Hepatocyte (in vitro differentiated cells): ENCODE measurements around the gene ZSCAN18. TPM values are rescaled to one million over a fixed set of nuclear protein-coding genes. Genes with fewer than 3 reads are reported as not detected.

Source experiments
- DNase-seq: peaks from one replicate; pipeline ENCODE4 v3.0.0-alpha.2; 2016; ENCODE audit warnings: low spot score
- H2AFZ ChIP-seq: fragments of 200-600 bp; sonication (generic); 2 replicates; pipeline ENCODE4 v1.6.0; 2016; ENCODE audit warnings: antibody characterized with exemption, mild to moderate bottlenecking
- H3K27ac ChIP-seq: fragments of 200-600 bp; sonication (generic); 2 replicates; pipeline ENCODE4 v1.5.1; 2016; ENCODE audit warnings: mild to moderate bottlenecking
- H3K27me3 ChIP-seq: fragments of 200-600 bp; sonication (generic); 2 replicates; pipeline ENCODE4 v1.6.1; 2016
- H3K36me3 ChIP-seq: fragments of 200-600 bp; sonication (generic); replicated peaks from 2 replicates; pipeline ENCODE4 v1.5.1; 2016; ENCODE audit warnings: low read depth; ENCODE audit not compliant: insufficient read depth
- H3K4me1 ChIP-seq: fragments of 200-600 bp; sonication (generic); 2 replicates; pipeline ENCODE4 v1.5.1; 2016; ENCODE audit warnings: mild to moderate bottlenecking, moderate library complexity; ENCODE audit not compliant: insufficient read depth
- H3K4me2 ChIP-seq: fragments of 200-600 bp; sonication (generic); 2 replicates; pipeline ENCODE4 v1.6.0; 2016
- H3K4me3 ChIP-seq: fragments of 200-600 bp; sonication (generic); 2 replicates; pipeline ENCODE4 v1.5.1; 2016; ENCODE audit warnings: mild to moderate bottlenecking
- H3K79me2 ChIP-seq: fragments of 200-600 bp; sonication (generic); 2 replicates; pipeline ENCODE4 v1.6.0; 2017; ENCODE audit warnings: mild to moderate bottlenecking
- H3K9me2 ChIP-seq: fragments of 200-600 bp; sonication (generic); replicated peaks from 2 replicates; pipeline ENCODE4 v1.6.0; 2017; ENCODE audit warnings: mild to moderate bottlenecking; ENCODE audit not compliant: insufficient read depth
- H3K9me3 ChIP-seq: fragments of 200-600 bp; sonication (generic); 2 replicates; pipeline ENCODE4 v1.5.1; 2016; ENCODE audit warnings: low read depth, mild to moderate bottlenecking
- H4K20me1 ChIP-seq: fragments of 200-600 bp; sonication (generic); 2 replicates; pipeline ENCODE4 v1.6.0; 2016; ENCODE audit warnings: mild to moderate bottlenecking; ENCODE audit not compliant: insufficient read depth, poor library complexity, severe bottlenecking
- CTCF ChIP-seq: fragments of 200-600 bp; sonication (generic); IDR thresholded peaks from 2 replicates; pipeline ENCODE4 v1.5.1; 2016; ENCODE audit warnings: antibody characterized with exemption, mild to moderate bottlenecking; ENCODE audit not compliant: poor library complexity
- EZH2 ChIP-seq: fragments of 200-600 bp; sonication (generic); IDR thresholded peaks from 2 replicates; pipeline ENCODE4 v1.6.1; 2016; ENCODE audit warnings: antibody characterized with exemption, mild to moderate bottlenecking, borderline replicate concordance
- EZH2phosphoT487 ChIP-seq: fragments of 200-600 bp; sonication (generic); IDR thresholded peaks from one replicate; pipeline ENCODE4 v1.6.1; 2018; ENCODE audit warnings: antibody characterized with exemption, mild to moderate bottlenecking, low read depth, moderate library complexity; ENCODE audit not compliant: unreplicated experiment, severe bottlenecking
- WGBS: methylation state at CpG from one replicate; pipeline ENCODE4 v1.1.6; 2016; ENCODE audit warnings: low lambda C conversion rate; ENCODE audit errors: missing lambda C conversion rate; 5-methylcytosine and 5-hydroxymethylcytosine counted together
- polyA plus RNA-seq: library from polyadenylated mRNA; unstranded; fragments of >200 nt; fragmentation: Nextera tagmentation; extraction: Ambion mirVana; gene quantifications from 2 replicates; pipeline ENCODE4 v1.2.1, GENCODE V29; 2016
- total RNA-seq: library from RNA; depleted of rRNA; stranded (reverse); fragments of >200 nt; gene quantifications from 2 replicates; pipeline ENCODE4 v1.2.3, GENCODE V29; 2014

Gene ZSCAN18
- total and polyA plus RNA-seq, 2 experiments from 2014 or later: 49.8 to 59.1 TPM

- no peak overlapping the region for H3K4me2 ChIP-seq
- peaks cover 4% of the 10 kb centered on the region for H3K9me3 ChIP-seq
- no peaks in the 10 kb centered on the region for H3K4me1 ChIP-seq
- no peak for DNase-seq
- 97% methylated on average over 16 of the region's 16 CpGs for WGBS
- H3K36me3 ChIP-seq: no peaks in the 10 kb centered on the region
- H4K20me1 ChIP-seq: no peaks in the 10 kb centered on the region
- no peak overlapping the region for H2AFZ ChIP-seq
- no peaks in the 10 kb centered on the region for H3K9me2 ChIP-seq
- no peak overlapping the region for H3K27ac ChIP-seq
- H3K4me3 ChIP-seq: no peak overlapping the region
- TF ChIP-seq EZH2phosphoT487: no peak
- TF ChIP-seq CTCF: no peak
- TF ChIP-seq EZH2: no peak
- no peaks in the 10 kb centered on the region for H3K79me2 ChIP-seq
- no peaks in the 10 kb centered on the region for H3K27me3 ChIP-seq
Observed at GRCh38 chr19:58089846-58090245, 8.2 kb downstream of the ZSCAN18 start.

GRCh38 chr19:58088521-58089052 is 9.4 kb downstream of the ZSCAN18 start:
- H3K36me3 ChIP-seq: no peaks in the 10 kb centered on the region
- H3K27ac ChIP-seq: no peak overlapping the region

GRCh38 chr19:58086825-58087710 is 11.0 kb downstream of the ZSCAN18 start:
- H3K4me2 ChIP-seq: no peak overlapping the region
- no peaks in the 10 kb centered on the region for H3K36me3 ChIP-seq
- no peak overlapping the region for H2AFZ ChIP-seq
- no peaks in the 10 kb centered on the region for H3K79me2 ChIP-seq
- H3K27me3 ChIP-seq: no peaks in the 10 kb centered on the region
- WGBS: 99% methylated on average over 23 of the region's 23 CpGs
- TF ChIP-seq CTCF (no peak), EZH2 (no peak)
- no peaks in the 10 kb centered on the region for H3K4me1 ChIP-seq
- H3K9me2 ChIP-seq: no peaks in the 10 kb centered on the region
- H3K27ac ChIP-seq: no peak overlapping the region
- peaks cover 11% of the 10 kb centered on the region for H3K9me3 ChIP-seq
- no peak overlapping the region for H3K4me3 ChIP-seq
- no peaks in the 10 kb centered on the region for H4K20me1 ChIP-seq
- DNase-seq: no peak

More at GRCh38 chr19:58088521-58089052, 9.4 kb downstream of the ZSCAN18 start:
- Histone ChIP-seq H3K27me3 (no peaks in the 10 kb centered on the region), H3K79me2 (no peaks in the 10 kb centered on the region), H3K4me1 (no peaks in the 10 kb centered on the region), H3K9me3 (peaks cover 7% of the 10 kb centered on the region), H3K9me2 (no peaks in the 10 kb centered on the region), H3K4me3 (no peak overlapping the region), H4K20me1 (no peaks in the 10 kb centered on the region), H2AFZ (no peak overlapping the region), H3K4me2 (no peak overlapping the region)
- 98% methylated on average over 13 of the region's 13 CpGs for WGBS
- no peak for DNase-seq
- TF ChIP-seq EZH2phosphoT487: no peak
- TF ChIP-seq EZH2: no peak

- Histone ChIP-seq H3K4me1 (no peaks in the 10 kb centered on the region), H2AFZ (no peak overlapping the region), H3K79me2 (no peaks in the 10 kb centered on the region), H3K4me2 (no peak overlapping the region), H3K27ac (no peak overlapping the region), H3K27me3 (no peaks in the 10 kb centered on the region), H3K4me3 (no peak overlapping the region), H3K9me2 (no peaks in the 10 kb centered on the region), H3K9me3 (peaks cover 11% of the 10 kb centered on the region), H4K20me1 (no peaks in the 10 kb centered on the region), H3K36me3 (no peaks in the 10 kb centered on the region)
- TF ChIP-seq EZH2 (no peak), CTCF (no peak), EZH2phosphoT487 (no peak)
- DNase-seq: no peak
- 97% methylated on average over 28 of the region's 29 CpGs for WGBS
Observed at GRCh38 chr19:58085348-58085875, 12.6 kb downstream of the ZSCAN18 start.
